Stimulated activated naive CD8-positive, alpha-beta T cell treated with anti-CD3 and anti-CD28 coated beads, Interleukin-15, amount 100 ng/mL, for 72 hours (primary cell): ENCODE data around the gene CNPY1.

ENCODE experiments used
- ATAC-seq: fragments of 150-1000 bp; cut with Tn5 transposase; 2 replicates; pipeline ENCODE4 v1.10.0; 2021; ENCODE audit warnings: mild to moderate bottlenecking, moderate library complexity
- DNase-seq, 2 donors: peaks; one replicate each; pipeline ENCODE4 v3.0.0; 2021 to 2022
- H3K27ac Mint-ChIP-seq, 2 donors: one replicate each; pipeline ENCODE4 v1.8.0; 2022; ENCODE audit warnings: mild to moderate bottlenecking in 2 of 2, mixed read lengths in 2 of 2, moderate library complexity in 2 of 2
- H3K27me3 Mint-ChIP-seq: one replicate; pipeline ENCODE4 v1.8.0; 2022; ENCODE audit warnings: mixed read lengths
- H3K4me1 Mint-ChIP-seq: one replicate; pipeline ENCODE4 v1.8.0; 2022; ENCODE audit warnings: mild to moderate bottlenecking, mixed read lengths
- H3K4me3 Mint-ChIP-seq, 2 donors: one replicate each; pipeline ENCODE4 v1.8.0; 2022; ENCODE audit warnings: mild to moderate bottlenecking in 2 of 2, mixed read lengths in 2 of 2, moderate library complexity in 1 of 2
- H3K9me3 Mint-ChIP-seq, 2 donors: one replicate each; pipeline ENCODE4 v1.8.0; 2022; ENCODE audit warnings: mixed read lengths in 2 of 2

The CNPY1 gene

DNA sequence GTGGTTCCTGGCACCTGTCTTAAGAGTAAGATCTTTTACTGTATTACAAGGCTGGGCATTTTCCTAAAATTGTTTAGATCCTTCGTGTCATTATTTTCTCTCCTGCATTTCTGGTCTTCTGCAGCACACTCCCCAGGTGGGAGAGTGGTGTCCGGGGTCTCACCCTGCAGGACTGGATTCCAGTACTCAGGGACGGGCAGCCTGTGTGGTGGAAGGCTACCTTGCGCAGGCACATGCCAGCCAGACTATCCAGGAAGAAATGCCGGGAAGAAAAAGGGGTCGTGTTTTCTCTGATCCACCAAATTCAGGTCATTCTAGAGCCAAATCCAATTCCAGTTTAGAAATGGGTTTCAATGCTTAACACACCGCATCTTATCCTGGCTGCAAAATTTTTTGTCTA is 27.7 kb downstream of the CNPY1 start:
- ATAC-seq (no peak), DNase-seq (no peak)
- H3K4me1 Mint-ChIP-seq: no peaks in the 10 kb centered on the region
- H3K4me3 Mint-ChIP-seq: no peak overlapping the region
- no peak overlapping the region for H3K27ac Mint-ChIP-seq
- H3K27me3 Mint-ChIP-seq: peaks cover 84% of the 10 kb centered on the region
- H3K9me3 Mint-ChIP-seq: no peaks in the 10 kb centered on the region

DNA sequence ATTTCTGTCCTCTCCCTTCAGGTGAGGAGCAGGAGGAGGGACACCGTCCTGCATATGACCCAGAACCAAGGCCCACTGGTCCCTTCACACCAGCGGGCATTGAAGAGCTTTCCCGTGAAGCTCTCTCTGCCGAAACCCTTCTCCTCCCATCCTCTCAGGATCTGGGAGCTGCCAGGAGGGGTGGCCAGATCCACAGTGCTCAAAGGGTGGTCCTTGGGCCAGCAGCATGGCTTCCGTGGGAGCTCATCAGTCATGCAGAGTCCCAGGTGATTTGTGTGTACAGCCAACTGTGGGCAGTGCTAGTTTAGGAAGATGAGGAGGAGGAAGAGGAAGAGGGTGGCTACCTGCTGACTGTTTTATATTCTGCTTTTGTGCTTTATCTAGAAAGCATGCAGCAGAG is 28.4 kb downstream of the CNPY1 start:
- peaks cover 84% of the 10 kb centered on the region for H3K27me3 Mint-ChIP-seq
- ATAC-seq: no peak

DNA sequence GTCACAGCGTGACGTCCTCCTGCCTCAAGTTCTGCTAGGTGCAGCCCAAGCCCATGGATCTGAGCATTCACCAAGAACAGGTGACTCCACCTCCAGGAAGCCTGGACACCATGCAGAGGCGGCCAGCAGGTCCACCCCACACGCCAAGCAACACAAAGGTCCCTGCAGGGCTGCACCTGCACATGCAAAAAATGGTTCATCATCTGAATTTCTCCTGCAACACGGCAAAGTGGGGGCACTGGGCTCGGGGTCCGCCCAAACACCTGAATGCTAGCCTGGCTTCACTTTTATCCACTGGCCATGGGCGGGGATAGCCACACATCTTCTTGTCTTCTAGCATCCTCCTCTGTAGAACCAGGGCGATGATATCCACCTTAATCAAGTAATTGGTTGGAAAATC is 28.9 kb downstream of the CNPY1 start:
- ATAC-seq (no peak), DNase-seq (no peak)
- Mint-ChIP-seq H3K4me3 (no peak overlapping the region), H3K4me1 (no peaks in the 10 kb centered on the region), H3K9me3 (no peaks in the 10 kb centered on the region), H3K27me3 (peaks cover 85% of the 10 kb centered on the region), H3K27ac (no peak overlapping the region)

More for the DNA sequence above, 28.4 kb downstream of the CNPY1 start:
- H3K4me3 Mint-ChIP-seq: no peak overlapping the region
- H3K9me3 Mint-ChIP-seq: no peaks in the 10 kb centered on the region
- no peak for DNase-seq
- H3K4me1 Mint-ChIP-seq: no peaks in the 10 kb centered on the region
- H3K27ac Mint-ChIP-seq: no peak overlapping the region

DNA sequence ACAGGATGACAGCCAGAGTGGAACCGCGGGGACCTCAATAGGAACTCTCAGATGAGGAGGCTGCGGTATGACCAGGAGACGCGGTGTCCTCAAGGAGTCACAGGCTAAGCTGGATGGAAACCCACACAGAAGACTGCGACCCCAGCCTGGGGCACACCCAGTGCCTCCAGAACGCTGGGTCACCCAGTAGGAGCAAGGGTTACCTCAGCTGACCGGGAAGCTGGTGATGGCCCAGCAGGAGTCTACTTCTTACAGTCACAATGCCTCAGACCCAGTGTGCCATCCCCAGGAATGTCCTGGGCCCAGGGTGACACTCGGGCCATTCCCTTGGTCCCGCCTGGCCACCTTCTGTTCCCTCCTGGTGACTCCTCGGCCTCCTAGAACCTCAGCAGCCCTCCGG is 29.9 kb downstream of the CNPY1 start:
- no peak for DNase-seq
- Mint-ChIP-seq H3K27ac (no peak overlapping the region), H3K27me3 (peaks cover 93% of the 10 kb centered on the region), H3K4me3 (no peak overlapping the region), H3K4me1 (no peaks in the 10 kb centered on the region), H3K9me3 (no peaks in the 10 kb centered on the region)
- no peak for ATAC-seq

DNA sequence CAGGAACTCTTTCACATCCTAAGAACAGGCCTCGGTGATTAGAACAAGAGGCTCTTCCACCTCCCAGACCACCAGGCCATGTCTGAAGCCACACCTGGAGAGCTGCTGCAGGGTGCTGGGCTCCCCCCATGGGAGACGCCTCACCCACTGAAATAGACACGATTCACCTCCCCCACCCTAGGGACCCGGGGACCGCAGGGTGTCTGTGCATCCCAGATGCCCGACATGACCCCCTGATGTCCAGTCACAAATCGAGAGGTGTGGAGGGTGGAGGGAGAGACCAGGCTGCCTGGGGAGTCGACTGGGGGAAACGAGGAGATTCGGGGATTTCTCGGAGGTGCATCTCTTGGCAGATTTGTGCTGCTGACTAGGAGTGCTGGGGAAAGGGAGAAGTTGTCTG is 31.0 kb downstream of the CNPY1 start:
- H3K27ac Mint-ChIP-seq: no peak overlapping the region
- ATAC-seq (no peak), DNase-seq (no peak)
- H3K27me3 Mint-ChIP-seq: peaks cover 93% of the 10 kb centered on the region
- peaks cover 2% of the 10 kb centered on the region for H3K4me1 Mint-ChIP-seq
- H3K4me3 Mint-ChIP-seq: no peak overlapping the region
- no peaks in the 10 kb centered on the region for H3K9me3 Mint-ChIP-seq

DNA sequence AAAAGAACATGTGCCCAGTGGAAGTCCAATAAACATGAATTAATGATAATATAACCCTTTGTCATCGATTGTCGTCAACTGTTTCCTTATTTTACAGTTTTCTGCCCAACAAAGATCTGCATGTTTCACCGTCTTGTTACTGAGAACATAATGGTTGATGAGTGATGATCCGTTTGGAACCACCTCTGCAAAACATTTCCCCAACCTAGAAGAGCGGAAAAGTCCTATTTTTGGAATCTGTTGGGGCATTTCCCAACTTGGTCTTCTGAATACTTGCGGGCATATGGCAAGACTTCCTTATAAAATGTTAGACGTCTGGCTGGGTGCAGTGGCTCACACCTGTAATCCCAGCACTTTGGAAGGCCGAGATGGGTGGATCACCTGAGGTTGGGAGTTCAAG is 32.1 kb downstream of the CNPY1 start:
- H3K4me1 Mint-ChIP-seq: peaks cover 11% of the 10 kb centered on the region
- H3K9me3 Mint-ChIP-seq: no peaks in the 10 kb centered on the region
- H3K27ac Mint-ChIP-seq: no peak overlapping the region
- DNase-seq (no peak), ATAC-seq (no peak)
- peaks cover 97% of the 10 kb centered on the region for H3K27me3 Mint-ChIP-seq
- H3K4me3 Mint-ChIP-seq: no peak overlapping the region

DNA sequence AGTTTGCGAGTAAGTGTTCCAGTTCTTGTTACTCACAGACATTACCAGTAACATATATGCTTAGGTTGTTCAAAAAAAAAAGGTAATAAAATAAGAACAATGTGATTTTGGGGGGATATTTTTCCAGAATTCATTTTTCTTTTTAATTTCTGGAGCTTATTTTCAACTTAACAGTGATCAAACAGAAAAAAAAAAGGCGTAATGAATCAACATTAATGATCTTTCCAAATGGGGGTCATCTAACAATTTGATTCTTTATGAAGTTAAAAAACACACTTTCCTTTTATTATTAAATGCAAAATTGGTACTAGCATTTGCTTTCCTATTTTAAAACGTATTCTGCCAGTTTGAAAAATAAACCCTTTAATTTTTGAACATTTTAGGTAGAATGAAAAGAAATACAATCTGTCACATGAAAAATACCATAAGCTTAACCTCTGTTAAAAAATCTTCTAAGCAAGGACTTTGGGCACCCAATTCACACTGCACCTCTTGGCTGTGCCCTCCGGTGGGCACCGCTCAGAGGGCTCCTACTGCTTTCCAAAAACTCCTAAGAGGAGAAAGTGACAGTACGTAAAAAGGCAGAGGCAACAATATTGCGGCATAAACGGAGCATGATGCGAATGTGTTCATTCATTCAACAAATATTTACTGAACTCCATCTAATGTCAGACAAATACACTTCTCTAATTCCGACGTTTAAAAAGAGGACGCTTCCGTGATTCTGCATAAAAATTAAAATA is 32.6 kb downstream of the CNPY1 start:
- no peak for ATAC-seq
- H3K4me1 Mint-ChIP-seq: peaks cover 17% of the 10 kb centered on the region
- DNase-seq: no peak
- H3K27me3 Mint-ChIP-seq: peaks cover 100% of the 10 kb centered on the region
- H3K27ac Mint-ChIP-seq: no peak overlapping the region
- no peak overlapping the region for H3K4me3 Mint-ChIP-seq
- H3K9me3 Mint-ChIP-seq: no peaks in the 10 kb centered on the region

DNA sequence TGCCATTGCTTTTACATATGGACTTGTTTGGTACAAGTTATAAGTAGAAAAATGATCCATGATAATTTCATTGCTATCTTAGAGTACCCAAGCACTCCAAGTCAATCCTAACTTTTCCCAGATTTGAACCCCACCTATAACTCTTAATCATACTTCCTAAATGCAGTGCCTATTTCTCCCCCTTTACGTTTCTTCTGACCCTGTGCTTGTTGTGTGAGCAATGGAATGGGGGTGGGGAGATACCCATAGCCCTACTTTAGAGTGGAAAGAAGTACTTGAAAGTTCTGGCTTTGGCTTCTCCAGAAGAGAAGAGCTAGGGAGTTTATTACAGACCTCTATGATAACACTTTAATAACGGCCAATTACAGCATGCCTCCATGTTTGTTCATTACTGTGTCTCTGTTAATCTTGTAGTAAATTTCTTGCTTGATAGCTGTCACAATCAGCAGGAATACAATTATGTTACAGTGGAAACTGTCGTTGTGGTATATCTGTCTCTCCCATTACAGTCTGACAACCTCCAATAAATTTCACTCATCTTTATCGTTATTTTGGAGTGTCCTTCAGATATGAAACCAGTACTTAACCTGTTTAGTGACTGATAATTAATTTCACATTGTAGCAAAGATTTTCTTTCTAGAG is 34.0 kb downstream of the CNPY1 start:
- ATAC-seq (no peak), DNase-seq (no peak)
- Mint-ChIP-seq H3K9me3 (no peaks in the 10 kb centered on the region), H3K4me1 (peaks cover 21% of the 10 kb centered on the region), H3K27ac (no peak overlapping the region), H3K27me3 (peaks cover 100% of the 10 kb centered on the region), H3K4me3 (no peak overlapping the region)

DNA sequence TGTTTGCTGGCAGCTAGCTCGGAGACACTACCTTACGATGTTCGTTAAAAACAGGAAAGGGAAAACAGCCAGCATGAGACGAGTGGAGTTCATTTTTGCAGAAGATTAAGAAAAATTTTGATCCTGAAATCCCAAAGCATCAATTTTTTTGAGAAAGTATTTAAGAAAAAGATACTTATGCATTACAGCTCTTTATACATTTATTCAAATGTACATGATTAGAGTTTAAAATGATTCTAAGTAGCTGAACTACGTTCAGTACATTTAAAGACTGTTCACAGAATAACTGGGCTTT is 34.7 kb downstream of the CNPY1 start:
- Mint-ChIP-seq H3K27ac (no peak overlapping the region), H3K27me3 (peaks cover 100% of the 10 kb centered on the region), H3K4me1 (peaks cover 27% of the 10 kb centered on the region), H3K4me3 (no peak overlapping the region), H3K9me3 (no peaks in the 10 kb centered on the region)
- ATAC-seq (no peak), DNase-seq (no peak)

DNA sequence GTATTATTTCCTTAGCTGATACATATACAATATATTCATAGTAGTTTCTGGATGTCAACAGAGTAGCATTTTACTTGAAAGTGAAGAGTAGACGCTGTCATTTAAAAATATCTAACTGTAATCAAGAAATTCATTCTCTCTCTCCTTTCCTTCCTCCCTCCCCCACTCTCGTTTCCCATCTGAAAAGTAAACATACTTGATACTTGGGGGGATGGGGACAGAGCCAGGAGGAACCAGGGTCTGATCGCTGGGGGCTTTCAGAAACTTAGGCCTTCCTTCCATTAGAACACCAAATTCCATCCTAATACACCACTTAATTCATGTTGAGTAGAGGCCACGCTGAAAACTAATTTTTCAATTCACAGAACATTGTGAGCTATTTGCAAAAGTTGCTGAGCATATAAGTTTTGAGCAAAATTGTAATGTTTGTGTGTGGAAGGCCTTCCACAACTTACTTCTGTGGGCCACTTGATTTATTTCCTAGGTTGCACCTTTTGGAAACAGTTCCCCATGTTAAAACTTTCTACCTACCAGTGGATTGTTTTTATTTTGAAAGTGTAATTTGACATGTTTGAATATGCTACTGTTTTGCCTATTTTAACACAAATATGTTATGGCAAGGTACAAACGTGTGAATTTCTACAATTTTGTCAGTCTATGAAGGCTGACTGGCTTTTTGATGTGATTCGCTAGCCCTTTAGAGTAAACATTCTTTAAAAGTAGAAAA is 35.2 kb downstream of the CNPY1 start:
- Mint-ChIP-seq H3K4me1 (peaks cover 31% of the 10 kb centered on the region), H3K4me3 (peak overlapping the region in 1 of 2 donors; percentile 24)

DNA sequence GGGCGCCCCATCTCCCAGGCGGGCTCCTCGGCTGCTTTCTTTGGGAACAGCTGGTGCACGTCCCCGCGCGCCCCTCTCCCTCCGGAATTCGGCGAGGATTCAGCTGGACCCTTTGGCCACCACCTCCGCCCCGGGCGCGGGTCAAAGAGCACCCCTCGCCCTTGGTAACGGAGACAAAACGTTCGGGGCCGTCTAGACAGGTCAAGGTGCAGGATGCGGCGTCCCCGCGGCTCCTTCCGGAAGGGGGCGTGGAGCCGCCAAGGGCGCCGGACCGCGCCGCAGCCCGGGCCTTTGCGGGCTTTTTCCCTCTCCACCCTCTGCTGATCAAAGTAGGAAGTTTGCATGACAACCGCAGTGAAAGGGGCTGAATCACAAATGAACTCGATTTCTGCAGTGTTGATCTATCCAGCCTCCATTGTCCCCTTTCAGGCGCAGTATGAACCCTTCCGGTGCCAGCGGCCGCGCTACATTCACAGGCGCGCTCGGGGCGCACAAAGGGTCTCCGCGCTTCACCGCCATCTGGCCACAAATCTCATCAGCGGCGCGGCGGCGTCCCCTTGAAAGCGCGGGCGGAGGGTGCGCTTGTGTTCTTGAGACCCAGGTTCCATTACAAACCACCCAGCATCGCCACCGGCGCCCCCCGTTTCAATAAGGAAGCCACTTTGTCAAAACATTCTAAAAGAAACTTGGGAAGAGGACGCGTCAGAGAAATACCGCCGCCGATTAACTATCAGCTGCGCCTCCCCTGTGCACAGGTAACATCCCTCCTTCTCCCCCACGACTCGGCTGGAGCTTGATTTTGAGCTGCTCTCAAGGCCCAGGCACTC is 36.4 kb downstream of the CNPY1 start:
- ATAC-seq: no peak
- Mint-ChIP-seq H3K4me3 (peak overlapping the region; percentile 68 to 82), H3K4me1 (peaks cover 36% of the 10 kb centered on the region), H3K27me3 (peaks cover 100% of the 10 kb centered on the region), H3K9me3 (no peaks in the 10 kb centered on the region), H3K27ac (no peak overlapping the region)
- peak in 1 of 2 donors; percentile 27 for DNase-seq

More for the DNA sequence above, 35.2 kb downstream of the CNPY1 start:
- DNase-seq: no peak
- Mint-ChIP-seq H3K9me3 (no peaks in the 10 kb centered on the region), H3K27me3 (peaks cover 100% of the 10 kb centered on the region), H3K27ac (no peak overlapping the region)
- ATAC-seq: no peak

DNA sequence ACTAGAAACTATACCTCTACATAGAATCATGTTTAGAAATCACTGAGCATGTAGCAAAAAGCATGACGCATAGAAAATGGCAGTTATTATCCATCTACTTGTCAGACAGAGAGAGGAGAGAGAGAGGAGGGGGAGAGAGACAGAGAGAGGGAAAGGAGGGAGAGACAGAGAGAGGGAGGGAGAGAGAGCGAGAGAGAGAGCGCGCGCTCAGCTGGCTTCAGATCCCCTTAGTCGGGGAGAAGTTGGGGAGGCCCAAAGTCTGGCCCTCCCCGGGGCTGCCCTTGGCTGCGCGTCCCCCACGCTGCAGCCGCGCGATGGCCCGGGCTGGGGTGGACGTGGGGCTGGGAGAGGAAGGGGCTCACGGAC is 37.0 kb downstream of the CNPY1 start:
- no peak for ATAC-seq
- Mint-ChIP-seq H3K27me3 (peaks cover 100% of the 10 kb centered on the region), H3K4me1 (peaks cover 36% of the 10 kb centered on the region), H3K9me3 (no peaks in the 10 kb centered on the region), H3K4me3 (peak overlapping the region; percentile 66 to 79), H3K27ac (no peak overlapping the region)
- DNase-seq: no peak

DNA sequence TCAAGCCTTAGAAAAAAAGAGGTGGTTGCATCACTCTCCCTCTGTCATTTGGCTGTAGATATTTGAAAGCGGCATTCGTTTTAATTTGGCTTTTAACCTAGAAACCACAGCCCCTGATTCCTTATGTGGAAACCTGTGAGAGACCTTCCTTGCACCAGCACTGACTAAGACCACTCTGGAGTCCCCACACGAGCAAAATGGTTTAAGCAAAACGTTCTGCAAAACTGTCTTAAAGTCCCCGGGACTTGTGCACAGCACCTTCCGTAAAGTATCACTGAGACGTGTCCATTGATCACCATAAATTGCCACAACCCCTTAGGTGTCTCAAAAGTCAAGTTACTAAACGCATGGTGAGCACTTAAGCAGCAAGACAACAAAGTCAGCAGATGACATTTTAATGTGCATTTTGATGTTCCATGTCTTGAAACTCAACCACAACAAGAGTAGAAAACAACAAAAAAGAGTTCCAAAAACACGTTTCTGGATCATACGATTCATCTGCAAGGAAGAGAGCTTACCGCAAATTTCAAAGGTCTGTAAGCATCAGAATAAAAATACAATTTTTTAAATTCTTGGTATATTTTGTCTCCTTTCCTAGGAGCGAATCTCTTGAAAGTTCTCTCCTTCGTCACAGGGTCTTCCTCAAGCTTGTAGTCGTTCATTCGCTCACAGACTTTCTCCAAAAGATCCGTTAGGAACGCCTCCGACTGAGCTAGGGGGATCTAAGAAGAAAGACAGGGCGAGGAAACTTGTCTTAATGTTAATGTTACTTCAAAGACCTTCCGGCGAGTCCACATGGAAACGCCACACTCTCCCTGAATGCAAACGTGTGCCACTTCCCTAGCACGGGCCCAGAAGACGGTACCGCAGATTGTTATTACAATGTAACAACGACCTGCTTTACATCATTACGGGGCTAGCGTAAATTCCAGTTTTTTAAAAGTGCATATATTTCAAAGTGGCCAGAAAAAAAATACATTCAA is 37.7 kb downstream of the CNPY1 start:
- ATAC-seq: no peak
- Mint-ChIP-seq H3K27me3 (peaks cover 100% of the 10 kb centered on the region), H3K4me3 (peak overlapping the region; percentile 66 to 79), H3K9me3 (no peaks in the 10 kb centered on the region), H3K27ac (no peak overlapping the region), H3K4me1 (peaks cover 36% of the 10 kb centered on the region)
- no peak for DNase-seq

DNA sequence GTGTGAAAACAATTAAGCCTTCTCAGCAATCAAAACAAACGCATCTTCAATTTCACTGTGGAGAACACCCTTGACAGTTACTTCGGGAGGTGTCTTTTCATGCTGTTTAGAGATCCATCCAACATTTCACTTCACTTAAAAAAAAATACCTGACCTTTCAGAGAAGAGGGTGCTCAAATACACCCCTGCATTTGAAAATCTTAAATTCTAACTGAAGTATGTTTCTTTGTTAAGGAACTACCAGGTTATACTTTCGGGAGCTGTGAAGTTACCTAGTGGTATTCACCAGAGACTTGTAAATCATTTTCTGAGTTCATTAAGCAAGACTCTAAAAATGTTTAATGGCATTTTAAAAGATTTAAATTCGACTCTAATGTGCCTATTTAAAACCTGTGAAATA is 38.8 kb downstream of the CNPY1 start:
- ATAC-seq (no peak), DNase-seq (no peak)
- Mint-ChIP-seq H3K9me3 (no peaks in the 10 kb centered on the region), H3K4me1 (peaks cover 36% of the 10 kb centered on the region), H3K27ac (no peak overlapping the region), H3K4me3 (no peak overlapping the region), H3K27me3 (peaks cover 100% of the 10 kb centered on the region)
